Coronary artery (tissue), 2 donors: ENCODE data around the gene WDPCP.

ENCODE experiments used
- DNase-seq: peaks from one replicate; pipeline ENCODE4 v3.0.0-alpha.2; 2017; ENCODE audit warnings: low spot score
- H3K27ac ChIP-seq, 2 donors: fragments of 200-600 bp; sonication (generic); one replicate each; pipeline ENCODE4 v1.5.1; 2016 to 2019
- H3K4me3 ChIP-seq: fragments of 200-600 bp; sonication (generic); 2 replicates; pipeline ENCODE4 v1.5.1; 2016; ENCODE audit warnings: mild to moderate bottlenecking, moderate library complexity
- CTCF ChIP-seq: fragments of 200-600 bp; sonication (generic); IDR thresholded peaks from one replicate; pipeline ENCODE4 v1.5.1; 2019; ENCODE audit warnings: antibody characterized with exemption

The WDPCP gene

GRCh38 chr2:63132020-63132419, 456.3 kb downstream of the WDPCP start:
- Histone ChIP-seq H3K27ac (no peak overlapping the region), H3K4me3 (no peak overlapping the region)
- DNase-seq: no peak
- no peak for TF ChIP-seq CTCF

DNA sequence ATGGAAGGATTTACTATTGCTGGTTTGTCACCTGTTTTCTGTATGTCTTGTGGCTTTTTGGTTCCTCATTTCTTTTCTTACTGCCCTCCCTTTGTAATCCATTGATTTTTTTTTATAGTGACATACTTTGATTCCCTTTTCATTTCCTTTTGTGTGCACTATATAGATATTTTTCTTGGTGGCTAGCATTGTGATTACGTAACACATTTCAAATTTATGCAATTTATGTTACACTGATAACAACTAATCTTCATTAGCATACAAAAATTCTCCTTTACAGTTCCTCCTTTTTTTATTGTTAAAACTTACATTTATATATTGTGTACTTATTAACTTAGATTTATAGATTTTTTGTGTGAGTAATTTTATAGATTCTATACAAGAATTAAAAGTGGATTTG, 457.1 kb downstream of the WDPCP start:
- Histone ChIP-seq H3K4me3 (no peak overlapping the region), H3K27ac (no peak overlapping the region)
- no peak for DNase-seq
- TF ChIP-seq CTCF: no peak

GRCh38 chr2:63127594-63127993, 460.7 kb downstream of the WDPCP start:
- DNase-seq: no peak
- no peak overlapping the region for H3K4me3 ChIP-seq
- H3K27ac ChIP-seq: no peak overlapping the region
- TF ChIP-seq CTCF: no peak

GRCh38 chr2:63124850-63125249, 463.4 kb downstream of the WDPCP start:
- DNase-seq: no peak
- H3K27ac ChIP-seq: no peak overlapping the region
- H3K4me3 ChIP-seq: no peak overlapping the region
- no peak for TF ChIP-seq CTCF

- no peak overlapping the region for H3K27ac ChIP-seq
- no peak for TF ChIP-seq CTCF
- DNase-seq: no peak
- H3K4me3 ChIP-seq: no peak overlapping the region
Measured at GRCh38 chr2:63124218-63124617, 464.1 kb downstream of the WDPCP start.

- H3K4me3 ChIP-seq: no peak overlapping the region
- no peak for DNase-seq
- H3K27ac ChIP-seq: no peak overlapping the region
- no peak for TF ChIP-seq CTCF
Measured at GRCh38 chr2:63122921-63123320, 465.4 kb downstream of the WDPCP start.

DNA sequence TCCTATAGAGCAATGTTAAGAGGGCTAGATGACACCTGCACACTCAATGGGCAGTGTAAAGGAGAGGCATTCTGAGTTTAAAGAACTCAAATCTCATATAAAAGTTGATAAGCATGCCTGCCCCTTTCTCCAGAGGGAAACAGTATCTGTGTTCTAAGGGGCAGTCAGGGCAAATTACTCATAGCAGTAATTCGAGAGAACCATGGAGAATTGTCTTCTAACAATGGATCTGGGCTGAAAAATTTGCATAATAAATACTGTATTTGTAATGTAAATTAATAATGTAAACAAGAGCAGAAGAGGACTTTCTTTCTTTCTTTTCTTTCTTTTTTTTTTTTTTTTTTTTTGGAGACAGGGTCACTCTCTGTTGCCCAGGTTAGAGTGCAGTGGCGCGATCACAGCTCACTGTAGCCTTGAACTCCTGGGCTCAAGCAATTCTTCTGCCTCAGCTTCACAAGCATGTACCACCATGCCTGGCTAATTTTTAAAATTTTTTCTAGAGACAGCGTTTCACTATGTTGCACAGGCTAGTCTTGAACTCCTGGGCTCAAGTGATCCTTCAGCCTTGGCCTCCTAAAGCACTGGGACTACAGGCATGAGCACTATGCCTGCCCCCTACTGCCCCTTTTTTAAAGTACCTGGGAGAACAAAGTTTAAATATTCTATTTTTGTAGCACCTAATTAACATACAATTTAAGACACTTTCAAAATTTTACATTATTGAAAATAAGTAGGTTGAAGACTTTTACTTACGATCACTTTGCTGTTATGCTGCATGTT, 467.0 kb downstream of the WDPCP start:
- no peak for TF ChIP-seq CTCF
- no peak for DNase-seq
- Histone ChIP-seq H3K4me3 (no peak overlapping the region), H3K27ac (no peak overlapping the region)
